SK-N-SH (cell line): ENCODE data around the gene DIPK1C. TPM values are rescaled to one million over a fixed set of nuclear protein-coding genes. Genes with fewer than 3 reads are reported as not detected.

ENCODE experiments used
- CTCF ChIA-PET: fragments of 300-600, 350-600 bp; formaldehyde crosslinking; extraction: SDS; loops from one replicate; lab custom pipeline; 2021; lab: Yijun Ruan, JAX
- POLR2A ChIA-PET: fragments of 350-600 bp; sonication (Branson Sonifier 250); formaldehyde crosslinking; extraction: SDS; loops from one replicate; lab custom pipeline; 2020; ENCODE audit warnings: antibody characterized with exemption, inconsistent platforms; lab: Yijun Ruan, JAX
- DNase-seq: peaks from one replicate; pipeline ENCODE4 v3.0.0; 2012
- H2AFZ ChIP-seq: fragments of 200-600 bp; sonication (generic); 2 replicates; pipeline ENCODE4 v1.8.1; 2016; ENCODE audit warnings: antibody characterized with exemption, mild to moderate bottlenecking, low read depth
- H3F3A ChIP-seq: fragments of 200-600 bp; sonication (generic); replicated peaks from 2 replicates; pipeline ENCODE3; 2016; ENCODE audit warnings: antibody characterized with exemption, mild to moderate bottlenecking; ENCODE audit not compliant: insufficient read depth
- H3K27ac ChIP-seq, 2 experiments: fragments of 200-500 bp in 1 of 2; fragments of 200-600 bp in 1 of 2; sonication (Bioruptor generic) in 1 of 2; sonication (generic), shearing (Covaris generic) in 1 of 2; 2 replicates each; pipeline versions ENCODE4 v1.5.1 to v1.6.1; 2014 to 2016; ENCODE audit warnings: low read depth in 2 of 2, inconsistent platforms in 1 of 2, low read length in 1 of 2, mild to moderate bottlenecking in 1 of 2, mixed read lengths in 1 of 2
- H3K27me3 ChIP-seq: fragments of 200-600 bp; sonication (generic), shearing (Covaris generic); 2 replicates; pipeline ENCODE4 v1.6.1; 2016; ENCODE audit warnings: mixed run types; ENCODE audit not compliant: insufficient read depth
- H3K36me3 ChIP-seq, 2 experiments: fragments of 200-500 bp in 1 of 2; fragments of 200-600 bp in 1 of 2; sonication (Bioruptor generic) in 1 of 2; sonication (generic) in 1 of 2; replicated peaks in 1 of 2; 2 replicates each; pipeline versions ENCODE3 to v1.5.1; 2014 to 2016; ENCODE audit warnings: low read length in 1 of 2, mild to moderate bottlenecking in 1 of 2; ENCODE audit not compliant: insufficient read depth in 2 of 2, control insufficient read depth in 1 of 2
- H3K4me1 ChIP-seq, 2 experiments: fragments of 200-500 bp in 1 of 2; fragments of 200-600 bp in 1 of 2; sonication (Bioruptor generic) in 1 of 2; sonication (generic), shearing (Covaris generic) in 1 of 2; 2 replicates each; pipeline versions ENCODE4 v1.5.1 to v1.6.1; 2014 to 2016; ENCODE audit warnings: low read depth in 1 of 2, low read length in 1 of 2, mixed run types in 1 of 2; ENCODE audit not compliant: insufficient read depth in 2 of 2, control insufficient read depth in 1 of 2
- H3K4me2 ChIP-seq: fragments of 200-600 bp; sonication (generic), shearing (Covaris generic); 2 replicates; pipeline ENCODE4 v1.6.1; 2017; ENCODE audit warnings: mixed run types
- H3K4me3 ChIP-seq, 2 experiments: fragments of 200-500 bp in 1 of 2; fragments of 200-600 bp in 1 of 2; sonication (Bioruptor generic) in 1 of 2; sonication (generic), shearing (Covaris generic) in 1 of 2; 2 replicates each; pipeline versions ENCODE4 v1.5.1 to v1.8.1; 2014 to 2016; ENCODE audit warnings: low read depth in 2 of 2, inconsistent platforms in 1 of 2, low read length in 1 of 2, mild to moderate bottlenecking in 1 of 2, mixed read lengths in 1 of 2, moderate library complexity in 1 of 2
- H3K79me2 ChIP-seq: fragments of 200-600 bp; sonication (generic); 2 replicates; pipeline ENCODE4 v1.8.1; 2017; ENCODE audit warnings: mild to moderate bottlenecking; ENCODE audit not compliant: insufficient read depth
- H3K9ac ChIP-seq: fragments of 200-600 bp; sonication (generic); 2 replicates; pipeline ENCODE4 v1.6.1; 2017; ENCODE audit warnings: mixed run types
- H3K9me2 ChIP-seq: fragments of 200-600 bp; sonication (generic); 2 replicates; pipeline ENCODE4 v1.6.1; 2017; ENCODE audit warnings: mixed run types
- H3K9me3 ChIP-seq: fragments of 200-600 bp; sonication (generic); 2 replicates; pipeline ENCODE4 v1.6.1; 2017; ENCODE audit warnings: mixed run types, mild to moderate bottlenecking, moderate library complexity
- H4K20me1 ChIP-seq: fragments of 200-600 bp; sonication (generic); 2 replicates; pipeline ENCODE4 v1.6.1; 2017; ENCODE audit warnings: mild to moderate bottlenecking, mixed run types; ENCODE audit not compliant: insufficient read depth
- CHD2 ChIP-seq: fragments of 150-350 bp; IDR thresholded peaks from 2 replicates; pipeline ENCODE4 v1.6.1; 2018; ENCODE audit warnings: low read length; ENCODE audit not compliant: partially characterized antibody
- FOXM1 ChIP-seq: IDR thresholded peaks from 2 replicates; pipeline ENCODE4 v1.4.0; 2012; ENCODE audit warnings: low read depth, mild to moderate bottlenecking
- GABPA ChIP-seq: IDR thresholded peaks from 2 replicates; pipeline ENCODE4 v1.4.0; 2012; ENCODE audit warnings: low read depth, mild to moderate bottlenecking
- MEF2A ChIP-seq: IDR thresholded peaks from 2 replicates; pipeline ENCODE4 v1.4.0; 2012; ENCODE audit warnings: low read depth, borderline replicate concordance
- MXI1 ChIP-seq: IDR thresholded peaks from 2 replicates; pipeline ENCODE4 v1.6.1; 2012; ENCODE audit warnings: mild to moderate bottlenecking, low read depth, low read length, improper control_type of control experiment
- RCOR1 ChIP-seq: fragments of 150-350 bp; IDR thresholded peaks from 2 replicates; pipeline ENCODE4 v1.6.1; 2017; ENCODE audit warnings: antibody characterized with exemption, low read length
- RXRA ChIP-seq: IDR thresholded peaks from 2 replicates; pipeline ENCODE4 v1.4.0; 2012; ENCODE audit warnings: low read depth, mild to moderate bottlenecking, borderline replicate concordance
- SMC3 ChIP-seq: IDR thresholded peaks from 2 replicates; pipeline ENCODE4 v1.6.1; 2012; ENCODE audit warnings: low read depth, low read length, improper control_type of control experiment
- TEAD4 ChIP-seq: IDR thresholded peaks from 2 replicates; pipeline ENCODE4 v1.4.0; 2012; ENCODE audit warnings: mild to moderate bottlenecking, borderline replicate concordance; ENCODE audit not compliant: insufficient read depth
- USF2 ChIP-seq: fragments of 150-350 bp; IDR thresholded peaks from 2 replicates; pipeline ENCODE4 v1.6.1; 2017; ENCODE audit warnings: antibody characterized with exemption, low read length, low read depth, borderline replicate concordance
- YY1 ChIP-seq: IDR thresholded peaks from 2 replicates; pipeline ENCODE4 v1.4.0; 2012; ENCODE audit warnings: low read depth, mild to moderate bottlenecking
- WGBS: methylation state at CpG from one replicate; pipeline ENCODE4 v1.1.6; 2017; ENCODE audit warnings: low lambda C conversion rate; 5-methylcytosine and 5-hydroxymethylcytosine counted together
- polyA plus RNA-seq, 3 experiments: library from polyadenylated mRNA; depleted of rRNA; stranded (reverse); fragments of >200 nt; gene quantifications; 2 replicates each; pipeline ENCODE4 v1.2.3, GENCODE V29; 2012
- TF ChIP-seq, protein P1 (sequence below): IDR thresholded peaks from 2 replicates; pipeline ENCODE4; 2012
- TF ChIP-seq, protein P2 (sequence below): fragments of 200-600 bp; sonication (generic); IDR thresholded peaks from 2 replicates; pipeline ENCODE4 v1.6.1; 2017; ENCODE audit warnings: antibody characterized with exemption, mild to moderate bottlenecking, moderate library complexity

The DIPK1C gene
- polyA plus RNA-seq, 1 of the 3 experiments (the other 2 are of a cell fraction) = not detected

- ChIA-PET CTCF (interaction anchor here (1.4 to 1.6 kb wide), 2 partner anchors 8 to 38 kb away, joined by 3 to 4 read pairs; no protein-coding TSS in a partner anchor), POLR2A (no interaction called here)
- H3K27ac ChIP-seq = no peak overlapping the region
- no peaks in the 10 kb centered on the region for H3K79me2 ChIP-seq
- H3K9me2 ChIP-seq = no peaks in the 10 kb centered on the region
- TF ChIP-seq MXI1 (no peak), GABPA (no peak), MEF2A (no peak), YY1 (no peak), TEAD4 (no peak), USF2 (no peak), FOXM1 (no peak), RCOR1 (no peak)
- TF ChIP-seq, protein P1, sequence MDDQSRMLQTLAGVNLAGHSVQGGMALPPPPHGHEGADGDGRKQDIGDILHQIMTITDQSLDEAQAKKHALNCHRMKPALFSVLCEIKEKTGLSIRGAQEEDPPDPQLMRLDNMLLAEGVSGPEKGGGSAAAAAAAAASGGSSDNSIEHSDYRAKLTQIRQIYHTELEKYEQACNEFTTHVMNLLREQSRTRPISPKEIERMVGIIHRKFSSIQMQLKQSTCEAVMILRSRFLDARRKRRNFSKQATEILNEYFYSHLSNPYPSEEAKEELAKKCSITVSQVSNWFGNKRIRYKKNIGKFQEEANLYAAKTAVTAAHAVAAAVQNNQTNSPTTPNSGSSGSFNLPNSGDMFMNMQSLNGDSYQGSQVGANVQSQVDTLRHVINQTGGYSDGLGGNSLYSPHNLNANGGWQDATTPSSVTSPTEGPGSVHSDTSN = no peak
- TF ChIP-seq, protein P2, sequence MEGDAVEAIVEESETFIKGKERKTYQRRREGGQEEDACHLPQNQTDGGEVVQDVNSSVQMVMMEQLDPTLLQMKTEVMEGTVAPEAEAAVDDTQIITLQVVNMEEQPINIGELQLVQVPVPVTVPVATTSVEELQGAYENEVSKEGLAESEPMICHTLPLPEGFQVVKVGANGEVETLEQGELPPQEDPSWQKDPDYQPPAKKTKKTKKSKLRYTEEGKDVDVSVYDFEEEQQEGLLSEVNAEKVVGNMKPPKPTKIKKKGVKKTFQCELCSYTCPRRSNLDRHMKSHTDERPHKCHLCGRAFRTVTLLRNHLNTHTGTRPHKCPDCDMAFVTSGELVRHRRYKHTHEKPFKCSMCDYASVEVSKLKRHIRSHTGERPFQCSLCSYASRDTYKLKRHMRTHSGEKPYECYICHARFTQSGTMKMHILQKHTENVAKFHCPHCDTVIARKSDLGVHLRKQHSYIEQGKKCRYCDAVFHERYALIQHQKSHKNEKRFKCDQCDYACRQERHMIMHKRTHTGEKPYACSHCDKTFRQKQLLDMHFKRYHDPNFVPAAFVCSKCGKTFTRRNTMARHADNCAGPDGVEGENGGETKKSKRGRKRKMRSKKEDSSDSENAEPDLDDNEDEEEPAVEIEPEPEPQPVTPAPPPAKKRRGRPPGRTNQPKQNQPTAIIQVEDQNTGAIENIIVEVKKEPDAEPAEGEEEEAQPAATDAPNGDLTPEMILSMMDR = no peak
- no peaks in the 10 kb centered on the region for H3F3A ChIP-seq
- no peak for DNase-seq
- H3K27me3 ChIP-seq = peaks cover 94% of the 10 kb centered on the region
- H4K20me1 ChIP-seq = no peaks in the 10 kb centered on the region
- no peak overlapping the region for H2AFZ ChIP-seq
- no peaks in the 10 kb centered on the region for H3K9me3 ChIP-seq
- no peaks in the 10 kb centered on the region for H3K4me1 ChIP-seq
- H3K4me2 ChIP-seq = no peak overlapping the region
- H3K36me3 ChIP-seq = no peaks in the 10 kb centered on the region
- 13% methylated on average over 5 of the region's 6 CpGs for WGBS
- no peak overlapping the region for H3K9ac ChIP-seq
- no peak overlapping the region for H3K4me3 ChIP-seq
Observed at GRCh38 chr18:74453642-74454198, 3.4 kb downstream of the DIPK1C start.

GRCh38 chr18:74453016-74453566, 4.0 kb downstream of the DIPK1C start:
- no peaks in the 10 kb centered on the region for H3K9me3 ChIP-seq
- H3K4me1 ChIP-seq = no peaks in the 10 kb centered on the region
- no peaks in the 10 kb centered on the region for H3F3A ChIP-seq
- H3K9ac ChIP-seq = no peak overlapping the region
- H3K79me2 ChIP-seq = no peaks in the 10 kb centered on the region
- ChIA-PET CTCF (interaction anchor here (1.4 kb wide), 1 partner anchor 39 kb away, joined by 4 read pairs; no protein-coding TSS in a partner anchor), POLR2A (no interaction called here)
- WGBS = 0% methylated on average over 5 of the region's 7 CpGs
- no peaks in the 10 kb centered on the region for H3K36me3 ChIP-seq
- no peaks in the 10 kb centered on the region for H3K9me2 ChIP-seq
- H3K4me3 ChIP-seq = no peak overlapping the region
- H3K27ac ChIP-seq = no peak overlapping the region
- peaks cover 92% of the 10 kb centered on the region for H3K27me3 ChIP-seq
- DNase-seq = no peak
- no peak overlapping the region for H2AFZ ChIP-seq
- no peak for TF ChIP-seq RXRA
- TF ChIP-seq USF2 = no peak
- no peak for TF ChIP-seq CHD2
- no peak for TF ChIP-seq SMC3
- H4K20me1 ChIP-seq = no peaks in the 10 kb centered on the region
- H3K4me2 ChIP-seq = no peak overlapping the region
